GM19351 (cell line): ENCODE data around the gene SLC24A4.

Experiments used
- ATAC-seq: cut with Tn5 transposase; IDR thresholded peaks from one replicate; pipeline ENCODE4 v1.9.1; 2021; ENCODE audit warnings: mild to moderate bottlenecking, moderate library complexity; ENCODE audit not compliant: unreplicated experiment

The SLC24A4 gene

GRCh38 chr14:92323011-92323915 lies at the start of gene SLC24A4:
TSS of gene SLC24A4 (plus strand) at chr14:92323165. CDS start at chr14:92323831, 666 bp downstream.
- ATAC-seq, result no peak

- ATAC-seq, result no peak
Observed at GRCh38 chr14:92273166-92273565, 49.8 kb upstream of the SLC24A4 start.

DNA sequence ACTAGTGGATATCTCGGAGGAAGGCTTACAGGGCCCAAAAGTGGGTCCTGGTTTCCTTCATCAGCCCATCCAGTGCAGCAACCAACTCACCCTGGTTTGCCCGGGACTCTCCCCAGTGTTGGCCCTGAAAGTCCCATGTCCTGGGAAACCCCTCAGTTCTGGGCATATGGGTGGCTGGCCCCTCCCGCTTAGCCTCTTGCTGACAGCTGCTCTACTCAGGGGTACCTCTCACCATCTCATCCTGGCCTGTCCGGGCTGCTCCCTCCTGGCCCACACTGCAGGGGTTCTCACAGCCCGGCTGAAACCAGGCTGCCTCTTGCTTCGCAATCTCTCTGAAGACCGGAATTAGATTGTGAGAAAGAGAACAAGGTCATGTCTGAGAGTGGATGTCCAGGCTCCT lies 48.9 kb upstream of the SLC24A4 start:
- ATAC-seq, result no peak

GRCh38 chr14:92276074-92276473 lies 46.9 kb upstream of the SLC24A4 start:
- ATAC-seq, result no peak

GRCh38 chr14:92277031-92277430 lies 45.9 kb upstream of the SLC24A4 start:
- ATAC-seq, result no peak

DNA sequence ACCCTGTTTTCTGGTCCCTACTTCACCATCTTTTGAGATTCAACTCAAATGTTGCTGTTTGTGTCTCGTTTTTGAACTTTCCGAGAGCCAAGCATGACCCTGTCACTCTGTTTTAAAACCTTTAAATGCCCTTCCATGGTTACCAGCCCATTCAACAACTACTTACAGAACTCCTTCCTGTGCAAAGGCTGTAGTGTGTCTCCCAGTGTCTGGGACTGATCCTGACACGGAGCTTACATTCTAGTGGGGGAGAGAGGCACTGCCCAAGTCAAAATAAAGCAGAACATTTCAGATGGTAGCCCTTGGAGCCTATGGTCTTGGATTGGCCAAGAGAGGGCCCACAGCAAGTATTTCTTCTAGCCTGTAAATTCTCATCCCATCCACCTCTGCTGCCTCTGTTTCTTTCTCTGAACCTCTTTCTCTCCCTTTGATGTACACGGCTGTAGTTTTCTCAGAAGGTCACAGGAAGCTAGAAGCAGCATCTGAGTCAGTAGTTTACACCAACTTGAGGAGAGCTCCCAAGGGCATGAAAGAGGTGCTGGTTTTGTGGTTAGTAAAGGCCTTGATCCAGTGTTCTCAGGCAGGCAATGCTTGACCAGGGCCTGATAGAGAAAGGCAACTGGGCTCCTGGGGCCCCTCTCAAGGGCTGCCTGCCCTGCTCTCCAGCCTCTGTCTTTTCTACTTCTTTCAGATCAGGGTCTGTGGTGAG lies 42.3 kb upstream of the SLC24A4 start:
- ATAC-seq, result no peak

DNA sequence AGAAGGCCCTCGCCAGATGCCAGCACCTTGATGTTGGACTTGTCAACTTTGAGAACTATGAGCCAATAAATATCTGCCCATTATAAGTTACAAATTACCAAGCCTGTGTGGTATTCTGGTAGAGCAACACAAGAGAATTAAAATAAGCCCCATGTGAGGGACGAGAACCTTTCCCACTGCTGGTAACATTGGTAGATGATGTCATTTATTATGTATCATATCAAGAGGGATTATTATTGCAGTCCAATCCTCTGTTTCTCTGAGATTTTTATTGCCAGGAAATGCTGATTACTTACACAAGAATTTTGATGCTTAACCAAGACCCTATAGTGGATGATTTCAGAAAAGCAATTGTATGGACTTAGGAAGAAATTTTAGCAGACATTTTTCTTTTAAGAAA lies 40.3 kb upstream of the SLC24A4 start:
- no peak for ATAC-seq

DNA sequence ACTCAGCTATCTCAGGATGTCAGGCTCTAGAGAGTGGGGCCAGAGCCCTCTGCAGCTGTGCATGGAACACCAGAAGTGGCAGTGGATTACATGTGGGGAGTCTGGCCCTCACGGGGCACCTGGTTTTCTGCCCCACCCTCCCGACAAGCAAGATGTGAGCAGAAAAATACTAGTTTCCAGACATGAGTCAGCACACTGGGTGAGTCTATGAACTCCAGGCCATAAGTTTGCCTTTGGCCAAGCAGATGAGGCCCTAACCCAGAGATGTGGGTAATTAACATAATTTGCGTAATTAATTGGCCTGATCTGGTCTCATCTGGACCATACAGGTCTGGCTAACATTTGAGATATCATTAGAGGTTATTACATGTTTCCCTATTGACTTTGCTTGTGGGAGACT lies 37.7 kb upstream of the SLC24A4 start:
- no peak for ATAC-seq

- no peak for ATAC-seq
Observed at GRCh38 chr14:92287987-92288386, 35.0 kb upstream of the SLC24A4 start.

GRCh38 chr14:92288994-92289660 lies 33.8 kb upstream of the SLC24A4 start:
- ATAC-seq, result no peak

- ATAC-seq, result no peak
Observed at GRCh38 chr14:92292673-92293072, 30.3 kb upstream of the SLC24A4 start.

DNA sequence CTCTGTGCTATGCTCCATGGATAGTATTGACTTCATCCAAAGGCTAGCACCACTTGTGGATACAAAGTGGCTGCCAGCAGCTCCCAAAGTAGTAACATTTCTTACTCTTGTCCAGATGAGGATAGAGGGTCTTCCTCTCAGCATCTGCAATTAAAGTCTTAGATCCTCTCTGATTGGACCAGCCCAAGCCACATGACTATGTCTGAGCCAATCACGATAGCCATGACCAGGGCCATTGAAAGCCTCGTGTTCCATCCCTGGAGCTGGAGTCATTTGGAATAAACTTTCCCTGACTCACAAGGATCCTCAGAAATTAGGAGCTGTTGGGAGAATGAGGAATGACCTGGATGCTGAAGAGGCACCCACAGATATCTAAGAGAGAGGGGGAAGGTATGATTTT lies 28.5 kb upstream of the SLC24A4 start:
- ATAC-seq, result no peak

DNA sequence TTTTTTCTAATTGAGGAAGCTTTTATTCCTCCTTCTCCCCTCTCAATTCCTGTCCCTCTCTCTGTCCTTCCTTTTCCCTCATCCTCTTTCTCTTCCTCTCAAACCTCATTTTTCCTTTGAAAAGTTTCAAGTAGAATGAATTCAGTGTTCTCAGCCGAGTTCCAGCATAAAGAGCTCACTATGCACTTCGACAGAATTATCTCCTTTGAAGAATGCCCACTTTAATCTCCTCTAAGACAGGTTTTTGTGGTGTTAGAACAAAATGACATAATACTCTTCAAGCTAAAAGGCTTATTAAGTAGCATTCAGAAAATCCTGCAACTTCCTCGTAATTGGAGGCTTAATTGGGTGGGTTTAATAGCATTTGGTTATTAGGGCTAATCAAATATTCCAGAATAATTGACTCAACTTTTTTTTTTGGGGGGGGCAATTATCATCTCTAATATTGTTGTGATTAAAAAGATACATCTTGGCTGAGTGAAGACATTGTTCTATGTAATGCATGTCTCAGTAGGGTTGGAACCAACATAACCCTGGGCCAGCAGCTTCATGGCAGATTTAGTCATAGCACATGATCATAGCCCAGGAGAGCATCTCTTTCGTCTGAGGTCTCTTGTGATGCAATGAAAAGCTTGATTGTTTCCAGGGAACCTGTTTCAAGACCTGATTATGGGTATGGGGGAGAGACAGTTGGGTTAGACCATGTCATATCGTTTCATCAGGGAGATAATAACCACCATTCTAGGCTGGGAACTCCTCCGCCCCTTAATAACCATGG lies 25.0 kb upstream of the SLC24A4 start:
- ATAC-seq, result no peak

DNA sequence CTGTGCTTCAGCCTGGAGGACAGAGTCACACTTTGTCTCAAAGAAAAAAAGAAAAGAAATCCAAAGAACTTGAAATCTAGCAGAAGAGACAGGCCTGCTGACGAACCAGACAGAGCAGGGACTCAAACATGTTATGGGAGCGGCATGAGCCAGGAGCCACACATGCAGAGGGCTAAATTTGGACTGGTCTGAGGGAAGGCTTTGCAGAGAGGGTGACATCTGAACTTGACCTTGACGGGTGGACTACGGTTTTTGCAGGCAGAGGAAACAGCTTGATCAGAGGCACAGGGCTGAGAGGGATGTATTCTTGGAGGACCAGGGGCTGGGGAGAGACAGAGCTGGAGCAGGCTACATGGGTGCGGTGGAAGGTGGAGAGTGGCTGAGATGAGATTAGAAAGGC lies 20.5 kb upstream of the SLC24A4 start:
- no peak for ATAC-seq

DNA sequence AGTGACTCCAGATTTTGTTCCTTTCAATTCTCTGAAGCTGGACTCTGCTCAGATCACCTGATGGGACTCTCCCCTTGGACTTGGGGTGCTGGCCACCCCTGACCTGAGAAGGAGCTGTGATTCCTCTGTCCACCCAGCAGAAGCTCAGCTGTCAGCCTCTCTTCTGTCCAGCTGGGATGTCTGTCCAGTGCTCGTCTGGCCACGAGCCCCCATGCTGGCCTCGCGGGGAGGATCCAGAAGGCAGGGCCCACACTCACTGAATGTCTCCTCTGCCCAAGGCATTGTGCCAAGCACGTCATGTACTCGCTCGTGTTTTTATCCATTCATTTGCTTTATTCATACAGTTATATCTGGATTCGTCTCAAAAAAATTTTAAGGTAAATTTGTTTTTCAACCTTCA lies 14.2 kb upstream of the SLC24A4 start:
- no peak for ATAC-seq

GRCh38 chr14:92309968-92310530 lies 12.9 kb upstream of the SLC24A4 start:
- no peak for ATAC-seq

GRCh38 chr14:92310776-92311375 lies 12.1 kb upstream of the SLC24A4 start:
- ATAC-seq, result no peak

DNA sequence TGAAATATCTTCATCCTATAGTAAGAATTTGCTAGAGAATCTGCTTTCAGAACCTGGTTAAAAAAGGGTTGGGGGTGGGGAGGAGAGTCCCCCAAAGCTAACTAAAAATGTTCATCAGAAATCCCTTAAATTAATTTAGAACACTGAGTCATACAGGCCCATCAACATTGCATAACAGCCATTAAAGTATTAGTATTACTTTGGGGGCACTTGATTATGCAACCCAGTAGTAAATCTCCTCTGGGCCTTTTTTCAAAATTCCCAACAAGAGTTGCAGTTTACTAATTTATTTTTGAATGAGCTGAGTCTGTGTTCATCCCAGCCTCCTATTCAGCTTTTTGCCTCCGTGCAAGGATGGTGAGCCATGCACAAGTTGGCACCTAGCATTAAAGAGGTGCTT lies 8.8 kb upstream of the SLC24A4 start:
- no peak for ATAC-seq

GRCh38 chr14:92315050-92315805 lies 7.7 kb upstream of the SLC24A4 start:
- no peak for ATAC-seq
